Cardiac atrium fibroblast (primary cell): Measurements from ENCODE around the gene IPO7. TPM values are rescaled to one million over a fixed set of nuclear protein-coding genes. Genes with fewer than 3 reads are reported as not detected.

Experiments used
- total RNA-seq: library from RNA; depleted of rRNA; stranded (reverse); fragments of >200 nt; gene quantifications from 2 replicates; pipeline ENCODE4 v1.2.3, GENCODE V29; 2015

The IPO7 gene
- 43.5 and 58.5 TPM in 2 replicates for total RNA-seq

GRCh38 chr11:9384535-9385326 lies at the start of gene IPO7:
IPO7 (plus strand) TSS chr11:9384652; CDS start chr11:9384764, 112 bp downstream.

GRCh38 chr11:9460322-9461062 lies 76.0 kb downstream of the IPO7 start, which contains the start of gene ZNF143:
ZNF143 (plus strand) TSS chr11:9461012; CDS start chr11:9471309, 10,297 bp downstream.

Other genes with a start within 250 kb of the IPO7 start
- 102 and 107 TPM in 2 replicates for gene DENND5A, start 119.3 kb upstream of the IPO7 start, total RNA-seq
- gene TMEM41B, start 70.1 kb upstream of the IPO7 start, total RNA-seq: 31.6 and 32.6 TPM in 2 replicates
- gene ZNF143, start 76.4 kb downstream of the IPO7 start, total RNA-seq: 6.1 and 9.9 TPM in 2 replicates
- 31.4 and 35.0 TPM in 2 replicates for gene WEE1, start 189.0 kb downstream of the IPO7 start, total RNA-seq